WTC11 (cell line): ENCODE data around the gene IGSF6. TPM values are rescaled to one million over a fixed set of nuclear protein-coding genes. Genes with fewer than 3 reads are reported as not detected.

Experiments used
- ATAC-seq: fragments of 200-7000 bp; cut with Tn5 transposase; 2 replicates; pipeline ENCODE4 v1.10.0; 2021; ENCODE audit warnings: mild to moderate bottlenecking, moderate library complexity
- CTCF ChIA-PET: fragments of 300-600 bp; sonication (Branson Sonifier 250); formaldehyde crosslinking; loops from one replicate; lab custom pipeline; 2021; ENCODE audit warnings: antibody characterized with exemption; lab: Charles Lee
- POLR2A ChIA-PET: fragments of 350-600 bp; sonication (Branson Sonifier 250); formaldehyde crosslinking; loops from one replicate; lab custom pipeline; 2021; ENCODE audit warnings: antibody characterized with exemption; lab: Charles Lee
- DNase-seq: peaks from one replicate; pipeline ENCODE4 v3.0.0; 2021; ENCODE audit warnings: low spot score
- H3K27ac Mint-ChIP-seq: 2 replicates; pipeline ENCODE4 v1.8.0; 2021; ENCODE audit warnings: mixed read lengths
- H3K27me3 Mint-ChIP-seq: 2 replicates; pipeline ENCODE4 v1.8.0; 2021; ENCODE audit warnings: low read depth, mild to moderate bottlenecking, moderate library complexity, mixed read lengths
- H3K36me3 Mint-ChIP-seq: 2 replicates; pipeline ENCODE4 v1.8.0; 2021; ENCODE audit warnings: mixed read lengths
- H3K4me1 Mint-ChIP-seq: 2 replicates; pipeline ENCODE4 v1.8.0; 2022; ENCODE audit warnings: mixed read lengths
- H3K4me3 Mint-ChIP-seq: 2 replicates; pipeline ENCODE4 v1.8.0; 2021; ENCODE audit warnings: mild to moderate bottlenecking, moderate library complexity, mixed read lengths
- H3K9me3 Mint-ChIP-seq: 2 replicates; pipeline ENCODE4 v1.8.0; 2021; ENCODE audit warnings: mixed read lengths
- AFF4 ChIP-seq: sonication (generic); formaldehyde crosslinking; IDR thresholded peaks from 2 replicates; pipeline ENCODE4 v1.8.1; 2023; ENCODE audit warnings: mild to moderate bottlenecking, missing genetic modification reagents, borderline replicate concordance
- AR ChIP-seq: fragments of 250-450 bp; sonication (Bioruptor Pico); IDR thresholded peaks from 2 replicates; pipeline ENCODE4 v1.9.0; 2021; ENCODE audit warnings: mild to moderate bottlenecking
- E2F1 ChIP-seq: sonication (generic); formaldehyde crosslinking; IDR thresholded peaks from 2 replicates; pipeline ENCODE4 v1.8.0; 2022; ENCODE audit warnings: mild to moderate bottlenecking, missing genetic modification reagents
- ESRRA ChIP-seq: sonication (generic); formaldehyde crosslinking; IDR thresholded peaks from 2 replicates; pipeline ENCODE4 v1.8.1; 2022; ENCODE audit warnings: mild to moderate bottlenecking, missing genetic modification reagents, borderline replicate concordance
- FOXK1 ChIP-seq: sonication (generic); formaldehyde crosslinking; IDR thresholded peaks from 2 replicates; pipeline ENCODE4 v1.8.0; 2022; ENCODE audit warnings: mild to moderate bottlenecking, moderate library complexity, missing genetic modification reagents
- GABPB1 ChIP-seq: sonication (generic); formaldehyde crosslinking; IDR thresholded peaks from 2 replicates; pipeline ENCODE4 v1.8.1; 2023; ENCODE audit warnings: mild to moderate bottlenecking, missing genetic modification reagents
- IRF2 ChIP-seq: sonication (generic); formaldehyde crosslinking; IDR thresholded peaks from 2 replicates; pipeline ENCODE4 v1.8.0; 2022; ENCODE audit warnings: low read depth, missing genetic modification reagents, borderline replicate concordance
- JAZF1 ChIP-seq: fragments of 250-450 bp; sonication (Bioruptor Pico); IDR thresholded peaks from 2 replicates; pipeline ENCODE4 v1.9.0; 2021; ENCODE audit warnings: moderate library complexity, mild to moderate bottlenecking, inconsistent platforms
- MAX ChIP-seq: sonication (generic); formaldehyde crosslinking; IDR thresholded peaks from 2 replicates; pipeline ENCODE4 v1.8.0; 2022; ENCODE audit warnings: mild to moderate bottlenecking, missing genetic modification reagents
- NR1H2 ChIP-seq: sonication (generic); formaldehyde crosslinking; IDR thresholded peaks from 2 replicates; pipeline ENCODE4 v1.9.0; 2021; ENCODE audit warnings: mild to moderate bottlenecking, moderate library complexity, missing genetic modification reagents
- NR3C1 ChIP-seq: sonication (generic); formaldehyde crosslinking; conservative IDR thresholded peaks from 2 replicates; pipeline ENCODE4 v1.8.1; 2023; ENCODE audit warnings: low read depth, mild to moderate bottlenecking, missing genetic modification reagents
- SMAD4 ChIP-seq: sonication (generic); formaldehyde crosslinking; IDR thresholded peaks from 2 replicates; pipeline ENCODE4 v1.8.0; 2022; ENCODE audit warnings: mild to moderate bottlenecking, missing genetic modification reagents
- SP1 ChIP-seq: sonication (generic); formaldehyde crosslinking; conservative IDR thresholded peaks from 2 replicates; pipeline ENCODE4 v1.8.1; 2022; ENCODE audit warnings: missing genetic modification reagents
- ZMAT4 ChIP-seq: fragments of 250-450 bp; sonication (Bioruptor Pico); IDR thresholded peaks from 2 replicates; pipeline ENCODE4 v1.9.0; 2021; ENCODE audit warnings: mild to moderate bottlenecking
- ZNF121 ChIP-seq: sonication (generic); formaldehyde crosslinking; IDR thresholded peaks from 2 replicates; pipeline ENCODE4 v1.8.0; 2023; ENCODE audit warnings: missing genetic modification reagents
- ZNF281 ChIP-seq: sonication (generic); formaldehyde crosslinking; IDR thresholded peaks from 2 replicates; pipeline ENCODE4 v1.8.0; 2023; ENCODE audit warnings: mild to moderate bottlenecking, missing genetic modification reagents
- ZNF396 ChIP-seq: fragments of 250-450 bp; sonication (Bioruptor Pico); IDR thresholded peaks from 2 replicates; pipeline ENCODE4 v1.8.0; 2021; ENCODE audit warnings: mild to moderate bottlenecking, moderate library complexity, borderline replicate concordance
- ZNF532 ChIP-seq: fragments of 250-450 bp; sonication (Bioruptor Pico); IDR thresholded peaks from 2 replicates; pipeline ENCODE4 v1.9.0; 2021; ENCODE audit warnings: mild to moderate bottlenecking, borderline replicate concordance
- total RNA-seq: library from RNA; stranded (reverse); gene quantifications from 3 replicates; pipeline ENCODE4 v1.2.3, GENCODE V29; 2021

The IGSF6 gene
- total RNA-seq, 1 experiment from 2014 or later: not detected

GRCh38 chr16:21701271-21701670 is 48.9 kb upstream of the IGSF6 start:
- peaks cover 8% of the 10 kb centered on the region; the same call in 1 of the 2 replicates for H3K4me1 Mint-ChIP-seq

More at GRCh38 chr16:21701271-21701670, 48.9 kb upstream of the IGSF6 start:
- no peak overlapping the region for H3K27ac Mint-ChIP-seq
- no peaks in the 10 kb centered on the region for H3K9me3 Mint-ChIP-seq
- H3K4me3 Mint-ChIP-seq: no peak overlapping the region
- ATAC-seq: peak; percentile 53
- CTCF ChIA-PET: interaction anchor here (0.9 to 1.9 kb wide), 5 partner anchors 17 to 101 kb away, joined by 3 to 8 read pairs (median 8); no protein-coding TSS in a partner anchor
- DNase-seq: no peak
- POLR2A ChIA-PET: no interaction called here
- no peak for TF ChIP-seq IRF2 (CRISPR knock-in tag)
- no peak for TF ChIP-seq AFF4 (CRISPR knock-in tag)
- TF ChIP-seq ZNF121: no peak
- TF ChIP-seq NR1H2 (CRISPR knock-in tag): no peak
- TF ChIP-seq AR: no peak
- no peak for TF ChIP-seq ZMAT4
- no peak for TF ChIP-seq NR3C1 (CRISPR knock-in tag)
- no peak for TF ChIP-seq MAX (CRISPR knock-in tag)
- no peak for TF ChIP-seq E2F1
- no peak for TF ChIP-seq ZNF396 (CRISPR knock-in tag)
- no peak for TF ChIP-seq FOXK1 (CRISPR knock-in tag)
- TF ChIP-seq GABPB1 (CRISPR knock-in tag): no peak
- no peak for TF ChIP-seq SMAD4 (CRISPR knock-in tag)
- TF ChIP-seq ESRRA: no peak
- no peak for TF ChIP-seq SP1 (CRISPR knock-in tag)
- TF ChIP-seq ZNF532 (CRISPR knock-in tag): no peak
- TF ChIP-seq JAZF1 (CRISPR knock-in tag): no peak
- no peak for TF ChIP-seq ZNF281
- TF ChIP-seq, all 79 proteins: peak for 0
- Mint-ChIP-seq H3K36me3 (no peaks in the 10 kb centered on the region), H3K27me3 (no peaks in the 10 kb centered on the region)
